Fibroblast of the aortic adventitia (primary cell): Measurements from ENCODE around the gene C1QTNF4. TPM values are rescaled to one million over a fixed set of nuclear protein-coding genes. Genes with fewer than 3 reads are reported as not detected.
A peak's percentile ranks its signal among the peaks of the same experiment; 100 is the strongest.
"Not testable (repeated sequence)": the region's sequence is repeated elsewhere in the genome, so short reads cannot be mapped to it uniquely, and the experiment has no call there.

ENCODE experiments used
- DNase-seq: peaks from one replicate; pipeline ENCODE4 v3.0.0-alpha.2; 2010; ENCODE audit warnings: low read depth
- H3K4me3 ChIP-seq: 2 replicates; pipeline ENCODE4 v1.5.1; 2011; ENCODE audit warnings: low read depth, mild to moderate bottlenecking, control low read depth, low read length, moderate library complexity
- CTCF ChIP-seq: IDR thresholded peaks from 2 replicates; pipeline ENCODE4 v1.5.1; 2011; ENCODE audit warnings: mild to moderate bottlenecking, low read length, control low read depth, inconsistent platforms; ENCODE audit not compliant: insufficient read depth
- total RNA-seq: library from RNA; depleted of rRNA; stranded (reverse); fragments of >200 nt; gene quantifications from 2 replicates; pipeline ENCODE4 v1.2.3, GENCODE V29; 2012; ENCODE audit warnings: low replicate concordance

The C1QTNF4 gene
- total RNA-seq, 1 donor, result not detected

DNA sequence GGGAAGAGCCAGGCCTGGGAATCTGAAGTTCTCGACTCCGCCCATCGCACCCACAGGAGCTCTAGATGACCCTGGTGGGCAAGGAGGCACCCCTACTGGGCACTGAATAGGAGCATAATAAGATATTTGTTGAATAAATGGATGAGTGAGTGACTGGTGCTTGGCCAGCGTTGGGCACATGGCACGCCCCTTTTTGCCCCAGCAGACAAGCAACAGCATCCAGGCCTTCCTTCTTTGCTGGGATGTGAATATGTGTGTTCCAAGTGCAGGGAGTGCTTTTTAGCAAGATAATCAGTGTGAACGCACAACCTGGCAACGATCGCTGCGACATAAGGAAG is 40.8 kb downstream of the C1QTNF4 start:
- peak; percentile 39 for DNase-seq
- TF ChIP-seq CTCF, result no peak
- peak overlapping the region; percentile 66 for H3K4me3 ChIP-seq

GRCh38 chr11:47552566-47553405 is 41.4 kb downstream of the C1QTNF4 start, which contains the start of gene CELF1:
CELF1 (minus strand) TSS chr11:47553132; CDS start chr11:47499523, 53,609 bp downstream.
- TF ChIP-seq CTCF, result peak; percentile 67
- peak; percentile 80 for DNase-seq
- peak within 1 kb of the TSS; percentile 99 for H3K4me3 ChIP-seq

DNA sequence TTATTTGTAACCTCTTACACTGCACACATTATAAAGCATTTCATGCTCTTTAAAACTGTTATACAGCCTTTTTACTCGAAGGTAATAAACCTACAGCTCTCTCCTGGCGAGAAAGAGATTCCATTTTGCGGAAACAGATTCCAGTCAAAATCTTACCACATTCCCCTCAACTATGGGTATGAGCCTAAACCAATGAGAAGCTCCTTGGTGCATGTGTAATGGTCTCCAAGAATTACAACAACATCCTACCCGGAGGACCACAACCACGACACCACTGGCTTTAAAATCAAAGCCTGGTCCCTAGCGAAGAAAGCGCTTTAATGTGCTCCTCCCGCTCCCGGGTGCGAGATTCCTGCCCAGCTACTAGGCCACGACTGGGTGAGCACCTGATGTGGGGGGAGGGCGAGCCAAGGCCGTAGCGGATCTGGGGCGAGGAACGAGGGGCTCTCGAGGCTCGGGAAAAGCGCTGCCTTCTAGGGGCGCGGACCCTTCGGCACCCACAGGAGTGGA is 42.1 kb downstream of the C1QTNF4 start:
- DNase-seq, result peak; percentile 60
- H3K4me3 ChIP-seq, result peak overlapping the region; percentile 99
- no peak for TF ChIP-seq CTCF

DNA sequence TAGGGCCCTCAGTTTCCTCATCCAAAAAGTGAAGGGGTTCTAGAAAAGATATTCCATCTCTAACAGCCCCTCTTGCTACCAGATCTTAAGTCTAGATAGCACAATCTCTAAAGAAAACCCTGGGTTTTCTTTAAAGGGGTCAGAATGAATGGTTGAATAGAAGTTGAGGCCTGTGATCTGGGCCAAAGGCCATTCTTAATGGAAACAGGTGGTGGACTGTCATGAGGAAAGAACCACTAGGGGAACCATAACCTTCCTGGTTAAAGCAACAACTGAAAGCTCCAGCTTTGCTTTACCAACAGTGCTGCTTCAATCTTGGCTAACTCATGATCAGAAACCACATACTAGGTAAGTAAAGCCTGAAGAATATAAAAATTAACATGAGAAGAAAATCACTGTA is 43.1 kb downstream of the C1QTNF4 start:
- peak overlapping the region; percentile 99 for H3K4me3 ChIP-seq
- DNase-seq, result peak; percentile 50
- TF ChIP-seq CTCF, result peak; percentile 51

DNA sequence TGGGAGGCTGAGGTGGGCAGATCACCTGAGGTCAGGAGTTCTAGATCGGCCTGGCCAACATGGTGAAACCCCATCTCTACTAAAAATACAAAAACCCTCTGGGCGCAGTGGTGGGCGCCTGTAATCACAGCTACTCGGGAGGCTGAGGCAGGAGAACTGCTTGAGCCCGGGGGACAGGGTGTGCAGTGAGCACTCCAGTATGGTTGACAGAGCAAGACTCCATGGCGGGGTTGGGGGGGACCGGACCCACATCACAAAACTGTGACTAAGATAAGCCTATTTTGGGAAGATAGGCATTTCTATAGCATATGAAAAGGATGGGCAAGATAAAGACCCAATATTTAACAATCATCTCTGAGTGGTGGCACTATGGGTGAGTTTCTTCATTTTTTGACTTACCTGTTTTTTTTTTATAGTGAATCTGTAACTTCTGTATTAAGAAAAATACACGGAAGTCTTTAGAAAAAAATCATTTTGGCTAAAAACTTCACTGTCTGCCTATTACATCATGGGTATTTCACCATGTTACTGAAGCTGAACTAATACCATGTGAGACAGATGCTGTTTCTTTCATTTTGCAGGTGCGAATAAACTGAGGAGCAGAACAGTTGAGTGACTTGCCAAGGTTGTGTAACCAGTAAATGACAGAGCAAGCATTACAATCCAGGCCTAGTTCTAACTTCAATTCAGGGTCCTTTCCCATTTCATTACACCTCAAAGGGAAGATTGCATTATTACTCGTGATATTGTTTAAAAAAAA is 43.7 kb downstream of the C1QTNF4 start:
- DNase-seq, result peak; percentile 46
- peak overlapping the region; percentile 99 for H3K4me3 ChIP-seq

GRCh38 chr11:47546274-47546673 is 47.9 kb downstream of the C1QTNF4 start:
- DNase-seq, H3K4me3 ChIP-seq: not testable (repeated sequence)

More for the DNA sequence above, 43.7 kb downstream of the C1QTNF4 start:
- TF ChIP-seq CTCF, result no peak

GRCh38 chr11:47545298-47545697 is 48.9 kb downstream of the C1QTNF4 start:
- DNase-seq, result no peak
- no peak overlapping the region for H3K4me3 ChIP-seq
- TF ChIP-seq CTCF, result no peak
